A673 (cell line): ENCODE measurements around the gene TRPM2. TPM values are rescaled to one million over a fixed set of nuclear protein-coding genes. Genes with fewer than 3 reads are reported as not detected.

Experiments used
- BruUV-seq: library from RNA; stranded (reverse); fragments of 400-500 nt; replicated peaks from 2 replicates; lab custom pipeline; 2021; lab: Mats Ljungman, UMichigan
- CTCF ChIA-PET: fragments of 300-600 bp; sonication (Branson Sonifier 250); formaldehyde crosslinking; loops from one replicate; lab custom pipeline; 2022; ENCODE audit warnings: antibody characterized with exemption; lab: Charles Lee
- POLR2A ChIA-PET: fragments of 300-600 bp; sonication (Branson Sonifier 250); formaldehyde crosslinking; loops from one replicate; lab custom pipeline; 2022; ENCODE audit warnings: antibody characterized with exemption; ENCODE audit not compliant: low non-redundant PET; lab: Charles Lee
- DNase-seq: peaks from one replicate; pipeline ENCODE4 v3.0.0-alpha.2; 2015; ENCODE audit warnings: low spot score
- H3K27ac ChIP-seq: fragments of 200-600 bp; sonication (generic); 2 replicates; pipeline ENCODE4 v1.5.1; 2016; ENCODE audit warnings: mixed run types, low read depth, mild to moderate bottlenecking, mixed read lengths, antibody characterized with exemption, low read length; ENCODE audit not compliant: poor library complexity, severe bottlenecking
- H3K27me3 ChIP-seq: fragments of 200-600 bp; sonication (generic); replicated peaks from 2 replicates; pipeline ENCODE4 v1.6.1; 2017; ENCODE audit warnings: mixed run types, low read depth, mild to moderate bottlenecking, mixed read lengths, antibody characterized with exemption, low read length; ENCODE audit not compliant: insufficient read depth, poor library complexity
- H3K36me3 ChIP-seq: fragments of 200-600 bp; sonication (generic); 2 replicates; pipeline ENCODE4 v1.6.1; 2016; ENCODE audit warnings: mixed run types, mild to moderate bottlenecking, mixed read lengths, antibody characterized with exemption, low read length; ENCODE audit not compliant: insufficient read depth, poor library complexity, severe bottlenecking
- H3K4me1 ChIP-seq: fragments of 200-600 bp; sonication (generic); 2 replicates; pipeline ENCODE4 v1.6.1; 2017; ENCODE audit warnings: mixed run types, mild to moderate bottlenecking, mixed read lengths, antibody characterized with exemption, low read length; ENCODE audit not compliant: insufficient read depth, poor library complexity, severe bottlenecking
- H3K4me3 ChIP-seq: fragments of 200-600 bp; sonication (generic); 2 replicates; pipeline ENCODE4 v1.5.1; 2016; ENCODE audit warnings: low read depth, mixed run types, mild to moderate bottlenecking, mixed read lengths, low read length; ENCODE audit not compliant: poor library complexity, severe bottlenecking
- H3K9me3 ChIP-seq: fragments of 200-600 bp; sonication (generic); 2 replicates; pipeline ENCODE4 v1.6.1; 2016; ENCODE audit warnings: mixed run types, low read depth, mild to moderate bottlenecking, mixed read lengths, antibody characterized with exemption, low read length; ENCODE audit not compliant: poor library complexity, severe bottlenecking
- EZH2 ChIP-seq: fragments of 200-600 bp; sonication (generic); IDR thresholded peaks from 2 replicates; pipeline ENCODE4 v1.6.1; 2017; ENCODE audit warnings: borderline replicate concordance, low read depth, mild to moderate bottlenecking, mixed read lengths, antibody characterized with exemption, low read length; ENCODE audit not compliant: poor library complexity, severe bottlenecking
- intact Hi-C: fragments of 100-400 bp; cut with micrococcal nuclease; formaldehyde crosslinking; loops from one replicate; pipeline ENCODE4 v1.10.0; 2022; ENCODE audit not compliant: unreplicated experiment
- total RNA-seq: library from RNA; stranded (reverse); gene quantifications from 2 replicates; pipeline ENCODE4 v1.2.3, GENCODE V29; 2021
- TF ChIP-seq, protein P1 (sequence below): fragments of 300-800, 200-600 bp; sonication (generic); conservative IDR thresholded peaks from 2 replicates; pipeline ENCODE4 v1.5.1; 2017; ENCODE audit warnings: low read depth, mild to moderate bottlenecking, antibody characterized with exemption, low read length, moderate library complexity, mixed read lengths

Gene TRPM2
- total RNA-seq, 1 experiment from 2014 or later = 0.21 TPM

- Histone ChIP-seq H3K27ac (no peak overlapping the region), H3K4me3 (no peak overlapping the region), H3K36me3 (no peaks in the 10 kb centered on the region), H3K27me3 (peaks cover 11% of the 10 kb centered on the region), H3K4me1 (no peaks in the 10 kb centered on the region), H3K9me3 (no peaks in the 10 kb centered on the region)
- intact Hi-C loops = no loop called here
- no peak for DNase-seq
- TF ChIP-seq EZH2 = no peak
- TF ChIP-seq, protein P1, sequence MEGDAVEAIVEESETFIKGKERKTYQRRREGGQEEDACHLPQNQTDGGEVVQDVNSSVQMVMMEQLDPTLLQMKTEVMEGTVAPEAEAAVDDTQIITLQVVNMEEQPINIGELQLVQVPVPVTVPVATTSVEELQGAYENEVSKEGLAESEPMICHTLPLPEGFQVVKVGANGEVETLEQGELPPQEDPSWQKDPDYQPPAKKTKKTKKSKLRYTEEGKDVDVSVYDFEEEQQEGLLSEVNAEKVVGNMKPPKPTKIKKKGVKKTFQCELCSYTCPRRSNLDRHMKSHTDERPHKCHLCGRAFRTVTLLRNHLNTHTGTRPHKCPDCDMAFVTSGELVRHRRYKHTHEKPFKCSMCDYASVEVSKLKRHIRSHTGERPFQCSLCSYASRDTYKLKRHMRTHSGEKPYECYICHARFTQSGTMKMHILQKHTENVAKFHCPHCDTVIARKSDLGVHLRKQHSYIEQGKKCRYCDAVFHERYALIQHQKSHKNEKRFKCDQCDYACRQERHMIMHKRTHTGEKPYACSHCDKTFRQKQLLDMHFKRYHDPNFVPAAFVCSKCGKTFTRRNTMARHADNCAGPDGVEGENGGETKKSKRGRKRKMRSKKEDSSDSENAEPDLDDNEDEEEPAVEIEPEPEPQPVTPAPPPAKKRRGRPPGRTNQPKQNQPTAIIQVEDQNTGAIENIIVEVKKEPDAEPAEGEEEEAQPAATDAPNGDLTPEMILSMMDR = no peak
- POLR2A ChIA-PET = interaction anchor here (0.6 kb wide), 1 partner anchor 450 kb away, joined by 4 read pairs; no protein-coding TSS in a partner anchor
- BruUV-seq = no TSS peak
- CTCF ChIA-PET = no interaction called here
Measured at GRCh38 chr21:44344541-44345183, 8.8 kb upstream of the TRPM2 start.

DNA sequence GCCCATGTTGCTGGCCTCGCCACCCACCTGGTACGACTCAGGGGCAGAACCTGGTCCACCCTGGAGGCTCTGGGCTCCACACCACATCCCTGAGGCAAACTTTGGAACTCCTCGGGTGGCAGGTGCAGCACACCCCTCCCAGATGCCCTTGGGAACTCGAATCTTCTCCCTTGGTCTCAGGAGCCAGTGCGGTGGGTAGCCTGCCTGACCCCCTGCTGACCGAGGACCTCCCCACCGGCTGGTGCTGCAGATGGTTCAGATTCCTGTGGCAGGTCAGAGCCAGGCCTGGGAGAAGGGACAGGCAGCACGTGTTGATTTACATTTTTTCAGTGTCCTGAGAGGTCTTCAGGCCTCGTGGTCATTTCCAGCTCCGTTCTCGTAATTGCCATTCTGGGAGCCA, 7.9 kb upstream of the TRPM2 start:
- POLR2A ChIA-PET = no interaction called here

DNA sequence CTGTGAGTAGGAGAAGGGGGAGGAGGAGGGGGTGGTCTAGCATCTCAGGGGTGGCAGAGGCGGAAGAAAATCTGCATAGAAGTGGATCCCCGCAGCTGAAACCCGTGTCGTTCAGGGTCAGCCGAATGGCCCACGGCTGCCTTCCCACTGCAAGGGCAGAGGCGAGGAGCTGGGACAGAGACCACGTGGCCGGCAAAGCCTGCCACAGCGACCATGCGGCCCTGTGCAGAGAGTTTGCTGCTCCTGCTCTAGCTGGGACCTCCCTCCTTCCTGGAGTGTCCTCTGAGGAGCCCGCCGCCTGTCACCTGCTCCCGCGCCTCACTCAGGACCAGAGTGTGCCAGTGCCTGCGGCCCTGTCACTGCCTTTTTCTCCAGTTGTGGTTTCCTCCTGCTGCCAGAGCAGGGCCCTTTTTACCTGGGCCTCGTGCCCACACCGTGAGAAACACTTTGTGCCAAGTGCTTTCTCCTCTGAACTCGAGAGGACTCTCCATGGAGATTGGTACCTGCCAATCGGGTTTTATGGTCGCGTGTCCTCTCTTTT, 5.4 kb upstream of the TRPM2 start:
- Histone ChIP-seq H3K27ac (no peak overlapping the region), H3K9me3 (no peaks in the 10 kb centered on the region), H3K4me1 (no peaks in the 10 kb centered on the region), H3K27me3 (peaks cover 32% of the 10 kb centered on the region), H3K36me3 (no peaks in the 10 kb centered on the region), H3K4me3 (no peak overlapping the region)
- intact Hi-C loops = no loop called here
- no TSS peak for BruUV-seq
- POLR2A ChIA-PET = no interaction called here
- no peak for DNase-seq
- CTCF ChIA-PET = no interaction called here
- TF ChIP-seq, protein P1 = no peak
- TF ChIP-seq EZH2 = no peak

More for the DNA sequence above, 7.9 kb upstream of the TRPM2 start:
- Histone ChIP-seq H3K27me3 (peaks cover 17% of the 10 kb centered on the region), H3K4me1 (no peaks in the 10 kb centered on the region), H3K36me3 (no peaks in the 10 kb centered on the region), H3K27ac (no peak overlapping the region), H3K4me3 (no peak overlapping the region), H3K9me3 (no peaks in the 10 kb centered on the region)
- no peak for DNase-seq
- BruUV-seq = no TSS peak
- TF ChIP-seq, protein P1 = no peak
- no peak for TF ChIP-seq EZH2
- CTCF ChIA-PET = no interaction called here
- intact Hi-C loops = no loop called here
